DND-41 (cell line): Measurements from ENCODE around the gene TAB2.

Experiments used
- ATAC-seq: fragments of 200-7000 bp; cut with Tn5 transposase; 3 replicates; pipeline ENCODE4 v1.9.1; 2021; ENCODE audit warnings: low read depth; ENCODE audit not compliant: insufficient read depth
- DNase-seq: peaks from one replicate; pipeline ENCODE4 v3.0.0-alpha.2; 2020
- H2AFZ ChIP-seq: 2 replicates; pipeline ENCODE4 v1.6.0; 2012; ENCODE audit warnings: low read depth, low read length
- H3K27ac ChIP-seq: 2 replicates; pipeline ENCODE4 v1.5.1; 2012; ENCODE audit warnings: low read length, inconsistent platforms
- H3K27me3 ChIP-seq: fragments of 200-600 bp; sonication (generic); 2 replicates; pipeline ENCODE4 v1.6.0; 2012; ENCODE audit warnings: low read length, mild to moderate bottlenecking, inconsistent platforms; ENCODE audit not compliant: insufficient read depth, poor library complexity
- H3K36me3 ChIP-seq: 2 replicates; pipeline ENCODE4 v1.5.1; 2012; ENCODE audit warnings: low read length, inconsistent platforms; ENCODE audit not compliant: insufficient read depth
- H3K4me1 ChIP-seq: 2 replicates; pipeline ENCODE4 v1.5.1; 2012; ENCODE audit warnings: mild to moderate bottlenecking, low read length; ENCODE audit not compliant: insufficient read depth
- H3K4me2 ChIP-seq: 2 replicates; pipeline ENCODE4 v1.6.0; 2012; ENCODE audit warnings: mild to moderate bottlenecking, moderate library complexity, low read length, inconsistent platforms; ENCODE audit not compliant: insufficient read depth
- H3K4me3 ChIP-seq, 2 experiments: fragments of 200-600 bp in 1 of 2; shearing (Covaris generic) in 1 of 2; 2 replicates each; pipeline ENCODE4 v1.5.1; 2012 to 2016; ENCODE audit warnings: inconsistent platforms in 2 of 2, low read length in 2 of 2, mild to moderate bottlenecking in 2 of 2, low read depth in 1 of 2, moderate library complexity in 1 of 2
- H3K79me2 ChIP-seq: 2 replicates; pipeline ENCODE4 v1.6.0; 2012; ENCODE audit warnings: low read length, inconsistent platforms; ENCODE audit not compliant: insufficient read depth
- H3K9ac ChIP-seq: 2 replicates; pipeline ENCODE4 v1.6.0; 2012; ENCODE audit warnings: low read depth, mild to moderate bottlenecking, inconsistent platforms, low read length, moderate library complexity
- H3K9me3 ChIP-seq: 2 replicates; pipeline ENCODE4 v1.5.1; 2012; ENCODE audit warnings: low read length, moderate library complexity, mild to moderate bottlenecking, inconsistent platforms; ENCODE audit not compliant: insufficient read depth, severe bottlenecking
- H4K20me1 ChIP-seq: 2 replicates; pipeline ENCODE4 v1.6.0; 2012; ENCODE audit warnings: low read length; ENCODE audit not compliant: insufficient read depth
- CTCF ChIP-seq: IDR thresholded peaks from 2 replicates; pipeline ENCODE4 v1.5.1; 2012; ENCODE audit warnings: borderline replicate concordance, low read length, moderate library complexity, mild to moderate bottlenecking; ENCODE audit not compliant: poor library complexity, severe bottlenecking; ENCODE audit errors: extremely low read depth
- EZH2 ChIP-seq: IDR thresholded peaks from 3 replicates; pipeline ENCODE4 v1.6.1; 2012; ENCODE audit warnings: borderline replicate concordance, low read depth, mild to moderate bottlenecking, moderate library complexity, low read length, inconsistent platforms; ENCODE audit not compliant: severe bottlenecking

TAB2 gene

GRCh38 chr6:149323353-149323752 is 5.8 kb downstream of the TAB2 start:
- H3K4me2 ChIP-seq: peak overlapping the region; percentile 1; the same call in 1 of the 2 replicates
- no peaks in the 10 kb centered on the region; the same call in 1 of the 2 replicates for H3K36me3 ChIP-seq
- no peaks in the 10 kb centered on the region for H3K9me3 ChIP-seq
- no peak for TF ChIP-seq CTCF
- no peak for TF ChIP-seq EZH2
- H4K20me1 ChIP-seq: peaks cover 62% of the 10 kb centered on the region
- no peak overlapping the region for H3K4me3 ChIP-seq
- H3K27me3 ChIP-seq: no peaks in the 10 kb centered on the region
- H3K9ac ChIP-seq: no peak overlapping the region
- no peak overlapping the region for H3K27ac ChIP-seq
- ATAC-seq (no peak), DNase-seq (no peak)
- H3K4me1 ChIP-seq: peaks cover 69% of the 10 kb centered on the region
- peaks cover 100% of the 10 kb centered on the region for H3K79me2 ChIP-seq
- no peak overlapping the region for H2AFZ ChIP-seq

GRCh38 chr6:149323925-149324324 is 6.4 kb downstream of the TAB2 start:
- Histone ChIP-seq H2AFZ (no peak overlapping the region), H3K4me3 (no peak overlapping the region), H3K4me1 (peaks cover 69% of the 10 kb centered on the region), H3K27me3 (no peaks in the 10 kb centered on the region), H3K9me3 (no peaks in the 10 kb centered on the region), H3K9ac (no peak overlapping the region), H3K27ac (no peak overlapping the region), H3K79me2 (peaks cover 100% of the 10 kb centered on the region), H3K4me2 (peak overlapping the region; percentile 1; the same call in 1 of the 2 replicates), H3K36me3 (no peaks in the 10 kb centered on the region; the same call in 1 of the 2 replicates), H4K20me1 (peaks cover 63% of the 10 kb centered on the region)
- DNase-seq (no peak), ATAC-seq (no peak)
- no peak for TF ChIP-seq CTCF
- no peak for TF ChIP-seq EZH2

- no peak; the same call in 2 of the 3 replicates for ATAC-seq
- peaks cover 100% of the 10 kb centered on the region for H3K79me2 ChIP-seq
- H2AFZ ChIP-seq: no peak overlapping the region
- no peak overlapping the region for H3K27ac ChIP-seq
- peaks cover 68% of the 10 kb centered on the region for H4K20me1 ChIP-seq
- no peak for DNase-seq
- TF ChIP-seq EZH2: no peak
- no peak for TF ChIP-seq CTCF
- no peaks in the 10 kb centered on the region; the same call in 1 of the 2 replicates for H3K36me3 ChIP-seq
- H3K9me3 ChIP-seq: no peaks in the 10 kb centered on the region
- peaks cover 69% of the 10 kb centered on the region for H3K4me1 ChIP-seq
- no peak overlapping the region for H3K4me3 ChIP-seq
- H3K4me2 ChIP-seq: 0 out of 2 replicates have a peak overlapping the region, but pooled peaks have one; percentile 5
- no peak overlapping the region for H3K9ac ChIP-seq
- no peaks in the 10 kb centered on the region for H3K27me3 ChIP-seq
Measured at GRCh38 chr6:149324428-149324827, 6.9 kb downstream of the TAB2 start.
